CD4-positive, alpha-beta T cell treated with Interleukin-17A for 1 hour (primary cell): Measurements from ENCODE around the gene ITGB8.

Experiments used
- DNase-seq: peaks from one replicate; pipeline ENCODE4 v3.0.0-alpha.2; 2020

ITGB8 gene

DNA sequence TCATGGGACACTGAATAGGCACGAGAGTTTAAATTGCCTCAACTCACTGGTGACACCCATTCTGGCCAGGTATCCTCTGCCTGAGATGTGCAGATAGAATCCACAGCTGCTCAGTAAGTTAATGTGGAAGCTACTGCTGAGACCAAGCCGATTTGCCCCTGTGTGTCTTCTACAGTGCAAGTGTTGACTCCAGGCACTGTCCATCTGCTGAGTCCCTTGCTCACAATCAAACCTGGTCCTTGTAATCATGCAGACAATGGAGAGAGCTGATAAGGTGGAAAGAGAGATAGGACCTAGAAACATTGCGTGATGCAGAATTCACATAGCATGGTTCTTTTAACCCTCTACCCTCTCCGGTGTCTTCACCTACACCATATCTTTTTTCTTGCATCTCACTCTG, 101.4 kb downstream of the ITGB8 start:
- DNase-seq: no peak

DNA sequence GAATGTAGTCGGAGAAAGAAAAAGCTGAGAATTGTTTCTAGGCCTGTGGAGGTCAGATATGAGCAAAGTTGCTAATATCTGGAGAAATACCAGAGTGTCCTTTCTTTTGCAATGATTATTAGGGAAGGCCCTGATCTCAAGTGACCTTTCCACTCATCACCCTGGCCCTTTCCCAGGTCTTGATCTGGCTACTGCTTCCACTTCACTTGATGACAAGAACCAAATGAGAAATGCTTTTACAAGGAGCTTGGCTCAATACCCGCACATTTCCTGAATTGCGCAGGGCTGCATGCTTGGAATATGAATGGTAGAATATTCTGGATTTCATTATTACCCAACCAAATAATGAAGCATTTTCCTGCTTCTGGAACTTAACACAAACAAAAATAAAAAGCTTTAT, 104.6 kb downstream of the ITGB8 start:
- no peak for DNase-seq

DNA sequence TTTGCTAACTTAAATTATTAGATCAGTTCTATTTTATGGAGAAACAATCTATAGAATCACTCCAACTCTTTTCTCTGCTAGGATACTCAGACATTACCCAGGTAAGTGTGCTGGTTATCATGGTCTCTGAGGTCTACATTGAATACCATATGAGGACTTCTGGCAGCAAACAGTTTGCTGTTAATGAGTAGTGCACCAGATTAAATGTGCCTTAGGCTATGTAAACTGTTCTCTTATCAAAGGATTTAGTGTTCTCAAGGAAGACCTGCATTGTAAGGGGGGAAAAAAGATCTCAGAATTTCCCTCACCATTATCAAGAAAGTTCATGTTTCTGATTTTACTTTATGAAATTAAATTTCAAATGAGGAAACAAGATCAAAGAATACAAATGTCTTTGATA, 107.5 kb downstream of the ITGB8 start:
- DNase-seq: no peak

DNA sequence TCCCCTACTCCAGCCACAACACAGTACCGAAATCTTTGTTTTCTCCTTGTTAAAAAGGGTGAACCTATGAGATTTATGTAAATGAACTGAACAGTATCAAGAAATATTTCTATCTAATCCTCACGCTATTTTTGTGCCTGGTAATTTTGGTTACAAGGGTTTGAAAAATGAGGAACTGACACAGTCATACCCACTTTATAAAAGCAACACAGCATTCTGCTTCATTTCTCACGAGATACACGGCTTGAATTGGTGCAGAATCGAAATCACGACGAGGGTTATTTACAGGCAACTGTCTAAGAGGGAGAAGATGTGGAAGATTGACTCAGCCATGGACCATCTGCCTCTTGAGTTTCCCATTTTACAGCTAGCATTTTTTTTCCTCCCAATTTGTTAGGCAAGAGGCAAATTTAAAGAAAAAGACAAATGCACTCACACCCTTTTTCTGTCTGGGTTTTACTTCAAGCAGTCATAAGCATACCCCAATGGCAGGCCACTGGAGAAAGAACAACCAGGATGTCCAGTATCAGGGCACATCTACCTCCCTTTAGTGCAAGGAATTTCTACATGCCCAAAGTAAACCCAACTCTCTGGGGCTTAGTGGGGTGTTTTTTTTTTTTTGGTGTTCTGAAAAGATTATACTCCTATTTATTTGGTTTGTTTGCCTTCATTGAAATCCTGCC, 108.1 kb downstream of the ITGB8 start:
- DNase-seq: no peak

DNA sequence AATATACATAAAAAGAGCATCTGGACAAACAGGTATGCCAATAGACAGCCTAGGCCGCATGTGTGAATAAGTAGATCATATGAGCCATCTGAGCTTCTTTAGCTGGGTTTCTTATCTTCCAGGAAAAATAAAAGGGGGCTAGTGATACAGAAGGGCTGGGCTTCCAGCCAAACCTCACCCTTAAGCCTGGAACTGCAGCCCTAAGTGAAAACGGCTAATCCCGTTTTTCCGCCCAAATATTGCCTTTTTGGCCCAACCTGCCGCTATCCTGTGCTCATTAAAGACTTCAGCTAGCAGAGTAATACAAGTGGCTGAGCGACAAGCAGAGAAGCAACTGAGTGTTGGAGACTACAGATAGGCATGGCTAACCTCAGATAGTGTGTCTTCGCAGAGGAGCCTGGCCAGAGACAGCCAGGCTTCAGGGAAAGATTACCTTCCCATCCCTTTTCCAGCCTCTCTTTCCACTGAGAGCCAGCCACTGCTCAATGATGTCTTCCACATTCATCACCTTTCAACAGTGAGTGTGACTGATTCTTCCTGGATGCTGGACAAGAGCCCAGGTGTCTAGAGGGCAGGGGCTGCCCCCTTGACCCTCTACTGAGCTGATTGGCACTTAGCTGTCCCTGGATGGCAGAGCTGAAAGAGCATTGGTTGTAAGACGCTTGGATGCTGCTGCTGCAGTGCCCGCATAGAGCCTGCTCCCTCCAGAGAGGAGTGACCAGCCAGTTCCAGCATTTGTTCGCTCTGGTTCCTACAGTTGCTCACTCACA, 108.9 kb downstream of the ITGB8 start:
- no peak for DNase-seq

DNA sequence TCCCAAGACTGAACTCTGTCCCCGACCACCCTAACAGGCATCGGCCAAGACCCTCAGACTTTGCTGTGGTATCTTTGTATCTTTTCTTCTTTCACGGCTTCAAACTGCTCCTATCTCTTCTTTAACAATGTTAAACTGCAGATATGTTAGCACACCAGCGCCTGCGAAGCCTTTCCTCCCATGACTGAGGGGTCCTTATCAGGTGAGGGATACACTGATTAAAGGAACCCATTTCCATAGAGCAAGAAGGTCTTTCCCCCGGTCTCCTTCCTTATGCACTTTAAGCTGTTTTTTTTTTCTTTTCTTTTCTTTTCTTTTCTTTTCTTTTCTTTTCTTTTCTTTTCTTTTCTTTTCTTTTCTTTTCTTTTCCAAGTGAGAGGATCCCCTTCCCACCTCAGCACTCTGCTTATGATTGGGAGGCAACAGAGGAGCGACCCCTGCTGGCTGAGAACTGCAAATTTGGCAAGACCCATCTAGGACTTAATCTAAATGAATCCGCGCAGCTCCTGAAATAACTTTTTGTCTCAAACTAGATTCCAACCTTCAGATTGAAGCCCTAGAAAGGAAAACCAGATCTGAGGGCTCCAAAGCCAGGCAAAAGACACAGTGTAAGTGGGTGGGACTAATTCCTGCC, 109.9 kb downstream of the ITGB8 start:
- no peak for DNase-seq

DNA sequence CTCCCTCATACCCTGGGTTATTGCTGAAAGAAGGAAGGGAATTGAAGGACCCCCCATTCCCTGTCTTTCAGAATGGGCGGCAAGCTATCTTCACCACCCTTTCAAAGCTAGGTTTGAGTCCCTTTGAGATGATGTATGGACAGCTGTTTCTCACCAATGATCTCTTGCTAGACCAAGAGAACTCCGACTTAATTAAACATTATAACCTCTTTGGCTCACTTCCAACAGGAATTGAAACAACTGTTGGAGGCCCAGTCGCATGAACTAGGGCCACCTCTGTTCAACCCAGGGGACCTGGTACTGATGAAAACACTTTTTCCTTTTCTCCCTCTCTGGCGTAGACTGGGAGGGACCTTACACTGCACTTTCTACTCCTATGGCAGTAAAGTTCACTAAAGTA, 110.6 kb downstream of the ITGB8 start:
- no peak for DNase-seq

DNA sequence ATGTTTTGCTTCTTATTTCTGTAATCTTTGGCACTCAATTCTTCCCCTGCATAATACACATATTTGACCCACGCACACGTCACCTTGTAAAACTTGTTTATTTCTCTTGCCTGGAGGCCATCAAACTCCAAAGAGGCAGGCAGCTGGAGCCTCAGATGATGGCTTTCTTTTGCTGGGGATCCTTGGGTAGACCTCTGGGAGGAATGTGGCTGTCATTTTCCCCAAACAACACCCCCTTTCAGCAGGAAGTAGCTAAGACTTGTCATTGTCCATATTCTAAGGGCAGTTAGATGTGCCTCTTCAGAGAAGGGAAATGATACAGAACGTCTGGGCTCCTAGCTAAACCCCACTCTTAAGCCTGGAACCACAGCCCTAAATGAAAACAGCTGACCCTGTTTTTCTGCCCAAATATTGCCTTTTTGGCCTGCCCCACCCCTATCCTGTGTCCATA, 111.3 kb downstream of the ITGB8 start:
- DNase-seq: no peak

DNA sequence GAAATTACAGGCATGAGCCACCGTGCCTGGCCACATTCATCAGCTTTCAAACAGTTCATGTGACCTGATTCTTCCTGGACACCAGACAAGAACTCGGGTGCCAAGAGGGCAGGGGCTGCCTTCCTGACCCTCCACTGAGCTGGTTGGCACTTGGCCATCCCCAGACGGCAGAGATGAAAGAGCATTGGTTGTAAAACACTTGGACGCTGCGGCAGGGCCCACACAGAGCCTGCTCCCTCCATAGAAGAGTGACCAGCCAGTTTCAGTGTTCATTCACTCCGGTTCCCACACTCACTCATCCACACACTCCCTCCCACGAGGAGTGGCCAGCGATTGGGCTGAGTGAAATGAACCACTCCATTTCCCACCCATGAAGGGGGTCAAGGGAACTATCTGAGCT, 112.3 kb downstream of the ITGB8 start:
- DNase-seq: no peak

DNA sequence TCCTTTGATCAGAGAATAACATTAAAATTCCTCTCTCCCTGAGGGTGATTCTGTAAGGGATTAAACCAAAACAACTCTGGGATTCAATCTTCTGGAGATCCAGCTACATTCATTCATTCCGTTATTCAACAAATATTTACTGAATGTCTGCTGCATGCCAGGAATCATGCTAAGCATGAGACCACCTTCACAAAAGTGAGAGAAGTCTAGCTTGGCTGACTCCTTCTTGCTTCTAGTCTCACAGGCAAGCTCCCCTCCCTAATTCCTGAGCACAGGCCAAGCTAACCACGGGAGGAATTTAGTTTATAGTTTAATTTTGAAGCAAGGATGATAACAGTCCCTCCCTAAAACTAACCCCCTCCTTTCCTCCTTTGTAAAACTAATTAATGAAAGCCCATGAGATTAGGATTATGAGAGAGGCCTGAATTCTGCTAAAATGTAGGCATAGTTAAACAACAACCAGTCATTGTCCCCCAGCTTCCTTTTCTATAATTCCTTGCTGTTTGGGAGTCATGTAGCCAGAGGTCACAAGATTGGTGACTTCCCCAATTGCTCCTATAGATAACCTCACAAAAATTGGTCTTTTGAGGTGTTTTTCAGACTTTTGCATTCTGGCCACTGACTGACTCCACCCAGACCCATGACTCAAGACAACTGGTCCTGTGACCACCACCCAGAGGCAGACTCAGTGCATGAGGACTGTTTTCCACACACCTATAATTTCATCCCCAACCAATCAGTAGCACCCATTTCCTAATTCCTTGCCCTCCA, 113.5 kb downstream of the ITGB8 start:
- DNase-seq: no peak

DNA sequence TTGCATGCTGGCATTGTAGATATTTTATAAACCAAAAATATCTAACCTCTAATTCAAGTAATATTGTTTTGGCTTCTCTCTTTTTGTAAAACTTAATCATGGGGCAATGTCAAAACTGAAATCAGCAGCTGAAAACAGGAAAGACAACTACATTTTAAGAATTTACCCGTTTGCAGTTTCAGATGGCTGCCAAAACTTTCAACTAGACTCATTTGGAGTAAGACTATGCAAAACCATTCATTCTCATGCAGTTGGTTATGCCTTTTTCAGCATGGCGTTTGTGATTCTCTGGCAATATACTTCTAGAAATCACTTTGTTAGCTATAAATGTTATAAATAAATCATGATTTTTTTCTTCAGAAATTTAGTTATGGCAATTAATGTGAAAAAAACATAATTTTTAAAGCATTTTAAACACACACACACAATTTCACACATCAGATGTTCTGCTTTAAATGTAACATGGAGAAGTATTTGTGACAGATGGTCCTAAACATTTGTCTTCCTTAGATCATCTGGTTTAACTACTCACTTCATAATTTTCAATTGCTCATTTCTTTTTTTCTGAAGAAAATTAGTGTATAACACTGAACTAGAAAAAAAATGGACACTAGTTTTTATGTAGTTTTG, 116.4 kb downstream of the ITGB8 start:
- no peak for DNase-seq

DNA sequence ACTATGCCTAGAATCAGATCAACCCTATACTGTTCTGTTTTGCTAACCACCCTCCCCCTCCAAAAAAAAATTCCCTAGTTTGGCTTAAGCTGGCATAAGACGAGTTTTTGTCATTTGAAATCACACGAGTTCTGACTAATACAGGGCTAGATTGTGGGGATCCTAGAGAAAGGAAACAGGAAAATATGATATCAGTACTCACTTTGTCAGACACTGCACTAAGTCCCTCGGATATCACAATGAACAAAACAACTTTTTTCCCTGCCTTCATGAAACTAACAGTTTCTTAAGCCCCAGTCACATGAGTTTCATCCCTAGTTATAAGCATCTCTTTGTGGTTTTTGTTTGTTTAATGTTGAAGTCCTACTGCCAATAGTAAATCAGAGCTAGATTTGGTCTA, 118.5 kb downstream of the ITGB8 start:
- no peak for DNase-seq

DNA sequence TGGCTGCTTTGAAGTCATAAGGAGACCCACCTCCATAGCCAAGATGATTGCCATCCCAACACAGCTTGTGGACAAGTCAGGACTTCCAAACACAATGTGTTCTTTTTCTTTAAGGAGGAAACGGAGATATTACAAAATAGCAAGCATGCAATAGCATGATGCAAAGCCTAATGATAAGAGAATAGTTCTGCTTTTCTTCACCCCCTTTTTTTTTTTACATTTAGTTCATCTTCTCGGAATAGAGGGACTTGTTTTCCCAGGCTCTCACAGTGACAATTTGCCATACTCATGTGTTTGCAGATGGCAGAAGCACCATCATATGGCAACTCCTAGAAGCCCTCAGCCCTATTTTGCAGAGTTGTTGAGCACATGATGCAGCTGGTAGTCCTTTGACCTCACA, 119.8 kb downstream of the ITGB8 start:
- no peak for DNase-seq

DNA sequence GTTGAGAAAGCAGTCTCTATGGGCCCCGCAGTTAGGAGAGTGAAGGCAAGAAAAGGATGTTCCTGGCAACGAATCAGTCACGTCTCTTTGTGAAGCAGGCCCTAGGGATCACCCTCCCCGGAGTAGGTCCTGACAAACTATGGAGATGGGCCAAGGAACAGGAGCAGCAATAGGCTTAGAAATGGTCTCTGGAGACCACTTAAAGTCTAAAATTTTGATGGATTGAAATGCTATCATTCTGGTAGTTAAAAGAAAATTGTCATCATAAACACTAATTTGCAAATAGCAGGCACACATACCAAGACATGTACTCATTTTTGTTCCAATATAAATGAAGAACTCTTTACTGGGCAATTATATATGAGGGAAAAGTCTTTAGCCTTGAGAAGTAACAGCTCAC, 123.5 kb downstream of the ITGB8 start:
- no peak for DNase-seq

DNA sequence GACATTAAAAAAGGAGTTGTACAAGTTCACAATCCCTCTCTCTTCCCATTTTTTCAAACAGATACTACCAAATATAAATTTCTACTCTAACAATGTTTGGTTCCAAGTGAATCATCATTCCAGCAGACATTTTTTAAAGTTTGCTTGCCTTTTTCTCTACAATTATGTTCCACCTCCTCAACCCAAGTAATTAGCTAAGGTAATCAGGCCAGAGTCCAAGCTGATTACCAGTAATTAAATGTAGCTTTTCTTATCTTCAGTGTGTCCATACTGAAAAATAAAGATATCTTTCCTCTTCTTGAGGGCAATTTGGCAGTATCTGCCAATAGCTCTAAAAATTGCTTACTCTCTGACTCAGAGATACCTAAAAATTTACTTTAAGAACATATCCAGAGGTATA, 126.0 kb downstream of the ITGB8 start:
- DNase-seq: no peak

DNA sequence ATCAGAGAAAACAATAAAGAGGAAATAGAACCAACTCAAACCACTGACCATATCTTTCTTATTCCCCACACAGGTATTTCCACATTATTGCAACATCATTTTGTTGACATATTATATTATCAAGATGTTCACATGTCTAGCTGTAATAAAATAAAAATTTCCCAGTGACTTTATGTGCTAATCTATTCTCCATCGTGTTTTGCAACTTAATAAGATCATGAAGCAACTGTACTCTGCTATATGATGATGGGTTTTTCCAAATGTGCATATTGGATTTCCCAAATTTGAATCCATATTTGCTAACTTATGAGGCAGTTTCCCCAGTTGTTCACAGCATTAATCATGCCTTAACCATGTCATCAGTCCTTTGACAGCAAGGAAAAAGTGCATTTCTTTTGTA, 127.8 kb downstream of the ITGB8 start:
- no peak for DNase-seq

DNA sequence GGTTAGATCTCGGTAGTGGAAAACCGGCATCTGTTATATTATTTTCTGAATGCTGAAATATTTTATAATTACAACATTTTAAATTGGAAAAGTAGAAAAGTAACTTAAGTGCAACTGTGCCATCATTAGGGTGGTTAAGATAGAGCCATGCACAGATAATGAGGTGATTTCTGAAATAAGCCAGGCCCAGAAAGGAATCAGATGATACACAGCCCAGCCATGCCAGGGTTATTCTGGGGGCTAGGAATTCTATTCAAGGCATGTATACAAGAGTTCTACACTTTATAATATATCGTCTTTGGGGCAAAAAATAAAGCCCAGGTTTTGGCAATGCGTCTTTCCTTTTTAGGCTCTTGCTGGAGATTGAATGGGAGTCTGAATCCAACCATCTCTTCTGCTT, 128.7 kb downstream of the ITGB8 start:
- DNase-seq: no peak

DNA sequence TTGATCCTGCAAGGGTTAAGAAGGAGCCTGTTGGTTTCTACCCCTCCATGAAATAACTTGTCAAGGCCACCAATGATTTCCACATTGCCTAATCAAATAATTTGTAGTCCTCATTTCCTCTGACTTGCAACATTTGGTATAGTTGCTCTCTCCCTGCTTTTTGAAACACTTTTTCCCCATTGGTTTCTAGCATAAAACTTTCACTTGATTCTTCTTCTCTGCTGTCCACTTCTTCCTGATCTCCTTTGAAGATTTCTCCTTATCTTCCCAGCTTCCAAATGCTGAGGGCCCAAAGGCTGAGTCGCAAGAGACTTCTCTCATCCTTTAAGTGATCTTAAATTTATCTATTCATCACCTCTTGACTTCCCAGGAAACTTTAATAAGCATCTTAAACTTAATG, 134.2 kb downstream of the ITGB8 start:
- no peak for DNase-seq
